Liver (tissue), 9 donors: ENCODE measurements around the gene STX16. TPM values are rescaled to one million over a fixed set of nuclear protein-coding genes. Genes with fewer than 3 reads are reported as not detected.

Experiments
- DNase-seq: peaks from one replicate; pipeline ENCODE4 v3.0.0-alpha.2; 2017; ENCODE audit warnings: low spot score
- H3K27ac ChIP-seq, 2 donors: one replicate each; pipeline ENCODE4 v1.7.0; 2013; ENCODE audit warnings: inconsistent platforms in 2 of 2, low read length in 2 of 2, control low read depth in 1 of 2, low read depth in 1 of 2, mild to moderate bottlenecking in 1 of 2
- H3K27me3 ChIP-seq, 4 donors: one replicate each; pipeline versions ENCODE4 v1.6.1 to v1.7.0; 2013; ENCODE audit warnings: low read length in 3 of 4, inconsistent platforms in 1 of 4, mild to moderate bottlenecking in 1 of 4, moderate library complexity in 1 of 4; ENCODE audit not compliant: control insufficient read depth in 4 of 4, insufficient read depth in 4 of 4
- H3K36me3 ChIP-seq, 4 donors: one replicate each; pipeline versions ENCODE4 v1.6.1 to v1.7.0; 2013; ENCODE audit warnings: low read length in 3 of 4, mild to moderate bottlenecking in 3 of 4, low read depth in 1 of 4, moderate library complexity in 1 of 4; ENCODE audit not compliant: control insufficient read depth in 4 of 4, insufficient read depth in 3 of 4
- H3K4me1 ChIP-seq, 4 donors: one replicate each; pipeline versions ENCODE4 v1.6.1 to v1.7.0; 2013; ENCODE audit warnings: low read length in 3 of 4, mild to moderate bottlenecking in 3 of 4, moderate library complexity in 1 of 4; ENCODE audit not compliant: control insufficient read depth in 4 of 4, insufficient read depth in 4 of 4
- H3K4me3 ChIP-seq, 3 donors: one replicate each; pipeline versions ENCODE4 v1.6.1 to v1.7.0; 2013; ENCODE audit warnings: low read length in 3 of 3, control low read depth in 1 of 3, low read depth in 1 of 3, mild to moderate bottlenecking in 1 of 3
- H3K9ac ChIP-seq, 2 donors: one replicate each; pipeline ENCODE4 v1.7.0; 2013; ENCODE audit warnings: low read length in 2 of 2, mild to moderate bottlenecking in 2 of 2, moderate library complexity in 2 of 2, control low read depth in 1 of 2, low read depth in 1 of 2
- H3K9me3 ChIP-seq, 4 donors: one replicate each; pipeline versions ENCODE4 v1.6.1 to v1.7.0; 2013; ENCODE audit warnings: low read length in 3 of 4; ENCODE audit not compliant: control insufficient read depth in 4 of 4
- ATF3 ChIP-seq: IDR thresholded peaks from 2 replicates; pipeline ENCODE4 v1.6.1; 2016; ENCODE audit warnings: antibody characterized with exemption
- CTCF ChIP-seq: fragments of 150-350 bp; IDR thresholded peaks from 2 replicates; pipeline ENCODE4 v1.5.1; 2017; ENCODE audit warnings: improper control_type of control experiment, low read depth, low read length; ENCODE audit not compliant: missing input control
- EGR1 ChIP-seq, 2 donors: IDR thresholded peaks; 2 replicates each; pipeline ENCODE4 v1.6.1; 2016 to 2018; ENCODE audit warnings: antibody characterized with exemption in 2 of 2, low read depth in 2 of 2
- FOXA1 ChIP-seq: IDR thresholded peaks from 2 replicates; pipeline ENCODE4 v1.6.1; 2016; ENCODE audit warnings: antibody characterized with exemption
- FOXA2 ChIP-seq: IDR thresholded peaks from 2 replicates; pipeline ENCODE4 v1.6.1; 2016; ENCODE audit warnings: antibody characterized with exemption
- GABPA ChIP-seq, 2 donors: IDR thresholded peaks in 1 of 2; conservative IDR thresholded peaks in 1 of 2; 2 replicates each; pipeline ENCODE4 v1.6.1; 2016; ENCODE audit warnings: antibody characterized with exemption in 2 of 2, mild to moderate bottlenecking in 1 of 2, moderate library complexity in 1 of 2
- HNF4A ChIP-seq, 2 donors: conservative IDR thresholded peaks; 2 replicates each; pipeline ENCODE4 v1.6.1; 2016; ENCODE audit warnings: antibody characterized with exemption in 2 of 2, mild to moderate bottlenecking in 2 of 2
- HNF4G ChIP-seq: IDR thresholded peaks from 2 replicates; pipeline ENCODE4 v1.6.1; 2016; ENCODE audit warnings: antibody characterized with exemption
- JUND ChIP-seq, 2 donors: IDR thresholded peaks; 2 replicates each; pipeline ENCODE4 v1.6.1; 2016; ENCODE audit warnings: antibody characterized with exemption in 2 of 2
- MAX ChIP-seq: IDR thresholded peaks from 2 replicates; pipeline ENCODE4 v1.6.1; 2016; ENCODE audit warnings: antibody characterized with exemption
- NR2F2 ChIP-seq: IDR thresholded peaks from 2 replicates; pipeline ENCODE4 v1.6.1; 2016; ENCODE audit warnings: antibody characterized with exemption
- RAD21 ChIP-seq, 2 donors: IDR thresholded peaks; 2 replicates each; pipeline ENCODE4 v1.6.1; 2016; ENCODE audit warnings: antibody characterized with exemption in 2 of 2, mild to moderate bottlenecking in 2 of 2
- REST ChIP-seq: IDR thresholded peaks from 2 replicates; pipeline ENCODE4 v1.6.1; 2016; ENCODE audit warnings: antibody characterized with exemption, mild to moderate bottlenecking
- RXRA ChIP-seq, 2 donors: IDR thresholded peaks; 2 replicates each; pipeline ENCODE4 v1.6.1; 2017 to 2018; ENCODE audit warnings: antibody characterized with exemption in 2 of 2, mild to moderate bottlenecking in 1 of 2
- SP1 ChIP-seq: IDR thresholded peaks from 2 replicates; pipeline ENCODE4 v1.6.1; 2018; ENCODE audit warnings: antibody characterized with exemption, mild to moderate bottlenecking
- TAF1 ChIP-seq: conservative IDR thresholded peaks from 2 replicates; pipeline ENCODE4 v1.6.1; 2016; ENCODE audit warnings: antibody characterized with exemption, mild to moderate bottlenecking
- YY1 ChIP-seq: IDR thresholded peaks from 2 replicates; pipeline ENCODE4 v1.6.1; 2016; ENCODE audit warnings: antibody characterized with exemption, mild to moderate bottlenecking
- ZBTB33 ChIP-seq: IDR thresholded peaks from 2 replicates; pipeline ENCODE4 v1.6.1; 2016; ENCODE audit warnings: antibody characterized with exemption
- WGBS: extraction: QIAGEN DNeasy Blood & Tissue Kit; methylation state at CpG from one replicate; pipeline ENCODE4 v1.1.7; 2013; 5-methylcytosine and 5-hydroxymethylcytosine counted together
- polyA plus RNA-seq, 2 donors: library from polyadenylated mRNA; stranded (reverse) in 1 of 2; unstranded in 1 of 2; fragments of 200-250 nt in 1 of 2; fragments of >200 nt in 1 of 2; fragmentation: Nextera tagmentation in 1 of 2; extraction: Ambion mirVana in 1 of 2; gene quantifications; one replicate each; pipeline versions ENCODE4 v1.2.1 to v1.2.3, GENCODE V29; 2013 to 2015
- total RNA-seq, 2 donors: library from RNA; depleted of rRNA; stranded (reverse); fragments of >200 nt; gene quantifications; one replicate each; pipeline ENCODE4 v1.2.3, GENCODE V29; 2014
- donor health status: healthy.
- donor health status: healthy.
- donor health status: healthy.
- donor health status: healthy.
- donor health status: healthy.

STX16 gene
- total and polyA plus RNA-seq, 4 donors: 8.5 to 32.5 (median 16.6) TPM

- DNase-seq: no peak
- no peak overlapping the region for H3K27ac ChIP-seq
- H3K4me3 ChIP-seq: no peak overlapping the region
- 34% methylated on average over 6 of the region's 6 CpGs for WGBS
- H3K9me3 ChIP-seq: no peaks in the 10 kb centered on the region
- no peaks in the 10 kb centered on the region for H3K4me1 ChIP-seq
- TF ChIP-seq YY1 (no peak), FOXA2 (no peak), ZBTB33 (no peak), EGR1 (IDR thresholded peaks at IDR 0.05; ENCODE audit: low read depth in 2 of 2) (no peak), NR2F2 (no peak), SP1 (no peak), REST (no peak), MAX (no peak), HNF4G (no peak), FOXA1 (no peak), RAD21 (IDR thresholded peaks at IDR 0.05) (no peak), ATF3 (no peak), RXRA (IDR thresholded peaks at IDR 0.05) (no peak), JUND (IDR thresholded peaks at IDR 0.05) (no peak), HNF4A (conservative IDR thresholded peaks at IDR 0.05) (no peak), GABPA (IDR thresholded peaks at IDR 0.05 in 1 of 2, conservative IDR thresholded peaks at IDR 0.05 in 1 of 2) (no peak), TAF1 (no peak), CTCF (no peak)
- peaks cover 0 to under 1% (median 0%) of the 10 kb centered on the region in 4 donors for H3K36me3 ChIP-seq
- H3K27me3 ChIP-seq: peaks cover 0 to 4% (median 1%) of the 10 kb centered on the region in 4 donors
- H3K9ac ChIP-seq: no peak overlapping the region
Measured at GRCh38 chr20:58719971-58720371, 68.9 kb downstream of the STX16 start.
